ENCODE data around the gene ADAMTSL5. TPM values are rescaled to one million over a fixed set of nuclear protein-coding genes. Genes with fewer than 3 reads are reported as not detected.

ADAMTSL5 gene
- total RNA-seq, 1 experiment from 2014 or later = 11.1 TPM

DNA sequence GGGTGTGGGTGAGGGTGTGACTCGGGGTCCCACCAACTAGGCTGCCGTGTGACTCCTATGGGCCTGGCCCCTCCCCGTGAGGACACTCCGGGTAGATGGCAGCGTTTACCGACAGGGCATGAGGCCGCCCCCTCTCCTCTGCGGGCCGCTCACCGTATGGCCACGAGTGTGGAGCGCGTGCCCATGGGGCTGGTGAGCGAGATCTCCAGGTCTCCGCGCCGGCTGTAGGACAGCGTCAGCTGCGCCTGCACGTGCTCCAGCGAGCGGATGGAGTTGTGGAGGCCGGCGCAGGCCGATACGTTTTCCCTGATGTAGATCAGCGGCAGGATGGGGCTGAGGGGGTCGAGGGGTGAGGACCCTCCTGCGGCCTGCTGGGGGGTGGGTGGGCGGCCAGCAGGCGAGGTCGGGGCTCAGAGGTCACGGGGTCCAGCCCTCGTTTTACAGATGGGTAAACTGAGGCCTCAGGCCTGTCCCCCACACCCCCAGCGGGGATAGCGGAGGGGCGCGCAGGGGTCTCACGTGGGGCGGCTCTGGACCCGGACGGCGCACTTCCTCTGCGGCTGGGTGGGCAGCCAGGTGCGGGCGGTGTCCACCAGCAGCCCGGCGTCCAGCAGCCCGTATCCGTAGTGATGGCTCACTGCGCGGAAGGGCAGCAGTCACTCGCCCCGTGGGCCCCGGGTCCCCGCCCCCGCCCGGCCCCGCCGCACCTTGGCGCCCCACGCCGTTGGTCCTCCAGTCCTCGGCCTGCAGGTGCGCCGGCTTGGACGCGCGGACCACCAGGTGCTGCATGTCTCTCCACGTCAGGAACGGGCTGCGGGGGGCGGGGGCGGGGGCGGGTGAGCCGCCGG, 29.5 kb downstream of the ADAMTSL5 start:
- no peak for DNase-seq (ENCODE audit: unreplicated experiment)
- ChIA-PET CTCF (no interaction called here), POLR2A (no interaction called here)
- BruUV-seq (replicated peaks) = no TSS peak
- intact Hi-C loops (cut with micrococcal nuclease) = no loop called here
- no peak overlapping the region for H3K27ac Mint-ChIP-seq (ENCODE audit: low read depth, unreplicated experiment)
- no peaks in the 10 kb centered on the region for H3K27me3 Mint-ChIP-seq (ENCODE audit: insufficient read depth, unreplicated experiment)
- H3K36me3 Mint-ChIP-seq (ENCODE audit: insufficient read depth, unreplicated experiment) = peaks cover 8% of the 10 kb centered on the region
- no peak overlapping the region for H3K4me3 Mint-ChIP-seq (ENCODE audit: unreplicated experiment)
- H3K9me3 Mint-ChIP-seq (ENCODE audit: unreplicated experiment) = no peaks in the 10 kb centered on the region
- TF ChIP-seq, protein P1, sequence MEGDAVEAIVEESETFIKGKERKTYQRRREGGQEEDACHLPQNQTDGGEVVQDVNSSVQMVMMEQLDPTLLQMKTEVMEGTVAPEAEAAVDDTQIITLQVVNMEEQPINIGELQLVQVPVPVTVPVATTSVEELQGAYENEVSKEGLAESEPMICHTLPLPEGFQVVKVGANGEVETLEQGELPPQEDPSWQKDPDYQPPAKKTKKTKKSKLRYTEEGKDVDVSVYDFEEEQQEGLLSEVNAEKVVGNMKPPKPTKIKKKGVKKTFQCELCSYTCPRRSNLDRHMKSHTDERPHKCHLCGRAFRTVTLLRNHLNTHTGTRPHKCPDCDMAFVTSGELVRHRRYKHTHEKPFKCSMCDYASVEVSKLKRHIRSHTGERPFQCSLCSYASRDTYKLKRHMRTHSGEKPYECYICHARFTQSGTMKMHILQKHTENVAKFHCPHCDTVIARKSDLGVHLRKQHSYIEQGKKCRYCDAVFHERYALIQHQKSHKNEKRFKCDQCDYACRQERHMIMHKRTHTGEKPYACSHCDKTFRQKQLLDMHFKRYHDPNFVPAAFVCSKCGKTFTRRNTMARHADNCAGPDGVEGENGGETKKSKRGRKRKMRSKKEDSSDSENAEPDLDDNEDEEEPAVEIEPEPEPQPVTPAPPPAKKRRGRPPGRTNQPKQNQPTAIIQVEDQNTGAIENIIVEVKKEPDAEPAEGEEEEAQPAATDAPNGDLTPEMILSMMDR (IDR thresholded peaks at IDR 0.05; ENCODE audit: unreplicated experiment) = no peak
- H3K4me1 Mint-ChIP-seq (ENCODE audit: insufficient read depth, unreplicated experiment) = peaks cover 6% of the 10 kb centered on the region

DNA sequence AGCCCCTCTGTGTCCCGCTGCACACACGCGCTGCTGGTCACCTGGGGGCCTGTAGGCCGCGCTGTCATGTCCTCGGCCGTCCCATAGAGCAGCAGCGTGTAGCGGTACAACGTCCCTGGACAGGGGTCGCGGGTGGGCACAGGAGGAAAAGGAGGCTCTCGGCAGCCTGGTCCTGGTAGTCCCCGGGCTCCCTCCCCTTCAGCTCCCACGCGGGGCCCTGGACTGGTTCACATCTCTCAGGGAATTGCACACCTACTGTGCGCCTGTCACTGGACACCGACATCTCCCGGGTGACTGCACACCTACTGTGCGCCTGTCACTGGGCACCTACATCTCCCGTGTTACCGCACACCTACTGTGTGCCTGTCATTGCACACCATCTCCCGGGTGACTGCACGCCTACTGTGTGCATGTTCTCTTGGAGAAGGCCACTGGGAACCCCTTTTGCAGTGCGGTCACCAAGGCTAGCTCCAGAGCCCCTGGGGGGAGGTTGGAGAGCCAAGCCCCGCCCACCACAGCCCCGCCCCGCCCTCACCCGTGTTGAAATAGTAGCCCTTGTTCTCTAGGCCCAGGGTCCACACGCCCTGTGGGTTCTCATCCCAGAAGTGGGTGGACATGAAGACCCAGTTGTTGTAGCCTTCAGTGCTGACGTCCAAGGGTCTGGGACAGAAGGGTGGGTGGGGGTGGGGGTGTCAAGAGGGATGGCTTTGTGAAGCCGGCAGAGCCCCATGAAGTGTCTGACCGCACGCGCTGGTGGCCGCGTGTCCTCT, 30.3 kb downstream of the ADAMTSL5 start:
- Mint-ChIP-seq H3K9me3 (ENCODE audit: unreplicated experiment) (no peaks in the 10 kb centered on the region), H3K4me3 (ENCODE audit: unreplicated experiment) (no peak overlapping the region), H3K36me3 (ENCODE audit: insufficient read depth, unreplicated experiment) (peaks cover 10% of the 10 kb centered on the region), H3K27me3 (ENCODE audit: insufficient read depth, unreplicated experiment) (no peaks in the 10 kb centered on the region), H3K4me1 (ENCODE audit: insufficient read depth, unreplicated experiment) (peaks cover 6% of the 10 kb centered on the region), H3K27ac (ENCODE audit: low read depth, unreplicated experiment) (no peak overlapping the region)
- ChIA-PET CTCF (interaction anchor here (0.5 kb wide), 1 partner anchor 17 kb away, joined by 3 read pairs; no protein-coding TSS in a partner anchor), POLR2A (no interaction called here)
- DNase-seq (ENCODE audit: unreplicated experiment) = no peak
- TF ChIP-seq, protein P1 (IDR thresholded peaks at IDR 0.05; ENCODE audit: unreplicated experiment) = no peak
- intact Hi-C loops (cut with micrococcal nuclease) = no loop called here
- BruUV-seq (replicated peaks) = no TSS peak

DNA sequence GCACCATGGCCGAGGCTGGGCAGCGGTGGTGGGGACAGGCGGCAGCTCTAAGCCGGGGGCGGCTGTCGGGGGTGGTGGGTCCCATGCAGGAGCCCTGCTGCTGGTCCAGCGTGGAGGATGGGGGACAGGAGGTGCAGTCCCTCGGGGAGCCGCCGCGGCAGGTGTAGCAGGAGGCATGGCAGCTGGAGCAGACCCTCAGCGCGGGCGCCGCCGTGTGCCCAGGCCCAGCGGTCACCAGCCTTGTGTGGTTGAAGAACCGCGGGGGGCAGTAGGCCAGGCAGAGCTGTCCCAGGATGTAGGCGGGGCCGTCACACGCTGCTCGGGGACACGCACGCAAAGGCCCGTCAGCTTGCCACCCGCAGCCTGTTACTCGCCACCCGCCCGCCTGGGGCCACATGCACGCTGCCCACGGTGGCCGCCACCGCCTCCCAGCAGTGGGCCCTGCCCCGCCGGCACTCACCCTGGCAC, 30.9 kb downstream of the ADAMTSL5 start:
- no TSS peak for BruUV-seq (replicated peaks)
- intact Hi-C loops (cut with micrococcal nuclease) = no loop called here
- H3K4me3 Mint-ChIP-seq (ENCODE audit: unreplicated experiment) = no peak overlapping the region
- DNase-seq (ENCODE audit: unreplicated experiment) = no peak
- peaks cover 10% of the 10 kb centered on the region for H3K4me1 Mint-ChIP-seq (ENCODE audit: insufficient read depth, unreplicated experiment)
- no peaks in the 10 kb centered on the region for H3K9me3 Mint-ChIP-seq (ENCODE audit: unreplicated experiment)
- no peak overlapping the region for H3K27ac Mint-ChIP-seq (ENCODE audit: low read depth, unreplicated experiment)
- peaks cover 16% of the 10 kb centered on the region for H3K36me3 Mint-ChIP-seq (ENCODE audit: insufficient read depth, unreplicated experiment)
- POLR2A ChIA-PET = no interaction called here
- TF ChIP-seq, protein P1 (IDR thresholded peaks at IDR 0.05; ENCODE audit: unreplicated experiment) = no peak
- H3K27me3 Mint-ChIP-seq (ENCODE audit: insufficient read depth, unreplicated experiment) = no peaks in the 10 kb centered on the region
- CTCF ChIA-PET = interaction anchor here (0.5 kb wide), 1 partner anchor 17 kb away, joined by 3 read pairs; no protein-coding TSS in a partner anchor

DNA sequence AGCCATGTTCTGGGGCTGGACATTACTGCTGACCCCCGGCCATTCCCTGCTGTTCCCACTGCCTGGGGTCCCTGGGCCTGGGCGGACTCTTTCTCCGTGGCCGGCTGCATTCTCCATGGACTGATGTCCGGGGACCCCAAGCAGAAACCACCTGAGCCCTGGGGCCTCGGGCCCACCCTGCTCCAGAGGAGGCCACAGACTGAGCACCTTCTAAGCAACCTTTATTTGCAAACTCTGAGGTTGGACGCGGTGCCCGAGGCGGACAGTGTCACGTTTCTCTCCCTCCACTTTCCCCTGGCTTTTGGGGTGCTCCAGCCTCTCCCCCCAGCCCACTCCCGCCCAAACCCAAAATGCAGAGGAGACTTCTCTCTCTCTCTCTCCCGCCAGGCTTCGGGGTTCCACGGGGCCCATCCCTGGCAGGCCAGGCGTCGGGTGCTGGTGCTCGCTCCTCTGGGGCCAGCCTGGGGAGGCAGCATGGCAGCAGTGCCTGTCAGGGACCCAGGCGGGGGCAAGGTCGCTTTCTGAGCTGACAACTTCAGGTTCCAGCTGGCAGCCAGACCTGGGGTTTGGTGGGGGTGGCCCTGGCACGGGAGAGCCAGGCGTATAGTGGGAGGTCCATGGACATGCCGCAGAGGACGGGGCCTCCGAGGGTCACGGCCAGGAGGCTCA, 31.5 kb downstream of the ADAMTSL5 start:
- intact Hi-C loops (cut with micrococcal nuclease) = no loop called here
- DNase-seq (ENCODE audit: unreplicated experiment) = no peak
- TF ChIP-seq, protein P1 (IDR thresholded peaks at IDR 0.05; ENCODE audit: unreplicated experiment) = no peak
- Mint-ChIP-seq H3K9me3 (ENCODE audit: unreplicated experiment) (no peaks in the 10 kb centered on the region), H3K27me3 (ENCODE audit: insufficient read depth, unreplicated experiment) (no peaks in the 10 kb centered on the region), H3K4me3 (ENCODE audit: unreplicated experiment) (no peak overlapping the region), H3K4me1 (ENCODE audit: insufficient read depth, unreplicated experiment) (peaks cover 10% of the 10 kb centered on the region), H3K27ac (ENCODE audit: low read depth, unreplicated experiment) (no peak overlapping the region), H3K36me3 (ENCODE audit: insufficient read depth, unreplicated experiment) (peaks cover 21% of the 10 kb centered on the region)
- no TSS peak for BruUV-seq (replicated peaks)
- ChIA-PET POLR2A (no interaction called here), CTCF (no interaction called here)

Data from MCF 10A (cell line).